GM23248 (cell line): Measurements from ENCODE around the gene SNX5.

ENCODE experiments used
- EZH2 ChIP-seq: fragments of 200-600 bp; sonication (generic); IDR thresholded peaks from 2 replicates; pipeline ENCODE4 v1.6.1; 2018; ENCODE audit warnings: antibody characterized with exemption, mild to moderate bottlenecking; ENCODE audit not compliant: insufficient read depth, poor library complexity, severe bottlenecking
- EZH2phosphoT487 ChIP-seq: fragments of 200-600 bp; sonication (generic); IDR thresholded peaks from 2 replicates; pipeline ENCODE4 v1.6.1; 2018; ENCODE audit warnings: antibody characterized with exemption, moderate library complexity, mild to moderate bottlenecking, low read depth; ENCODE audit not compliant: insufficient read depth

- TF ChIP-seq EZH2 = no peak
- TF ChIP-seq EZH2phosphoT487 = no peak
Measured at GRCh38 chr20:17931513-17931912, 37.1 kb downstream of the SNX5 start.
